ENCODE measurements around the gene KMO.

KMO gene

GRCh38 chr1:241532162-241532531 is at the start of gene KMO:
TSS of gene KMO (plus strand) at chr1:241532378. CDS start at chr1:241532445, 67 bp downstream.
- no peak for DNase-seq

GRCh38 chr1:241482761-241483250 is 49.4 kb upstream of the KMO start:
- peak; percentile 26 for DNase-seq

GRCh38 chr1:241485145-241485544 is 47.0 kb upstream of the KMO start:
- DNase-seq, result no peak

GRCh38 chr1:241485554-241485992 is 46.6 kb upstream of the KMO start:
- no peak for DNase-seq

- DNase-seq, result no peak
These were observed 43.4 kb upstream of the KMO start for GRCh38 chr1:241488739-241489138.

GRCh38 chr1:241495741-241496140 is 36.4 kb upstream of the KMO start:
- no peak for DNase-seq

GRCh38 chr1:241499910-241500309 is 32.3 kb upstream of the KMO start:
- DNase-seq, result peak; percentile 31

- DNase-seq, result no peak
These were observed 28.7 kb upstream of the KMO start for GRCh38 chr1:241503444-241503843.

- DNase-seq, result no peak
These were observed 24.9 kb upstream of the KMO start for GRCh38 chr1:241507189-241507863.

- DNase-seq, result no peak
These were observed 18.8 kb upstream of the KMO start for GRCh38 chr1:241513378-241513777.

GRCh38 chr1:241518476-241519307 is 13.5 kb upstream of the KMO start:
- no peak for DNase-seq

- peak; percentile 92 for DNase-seq
These were observed 12.7 kb upstream of the KMO start, which contains the start of gene FH for GRCh38 chr1:241519308-241520079. TSS of gene FH (minus strand) at chr1:241519755. CDS start at chr1:241519722, 33 bp downstream.

GRCh38 chr1:241520080-241520465 is 12.1 kb upstream of the KMO start:
- DNase-seq, result no peak

- DNase-seq, result no peak
These were observed 10.5 kb upstream of the KMO start for GRCh38 chr1:241521718-241522117.

GRCh38 chr1:241525026-241525425 is 7.2 kb upstream of the KMO start:
- no peak for DNase-seq

GRCh38 chr1:241527146-241527545 is 5.0 kb upstream of the KMO start:
- DNase-seq, result no peak

- DNase-seq, result peak; percentile 65
These were observed 700 bp upstream of the KMO start for GRCh38 chr1:241531195-241532161.

GRCh38 chr1:241532864-241533263 is 686 bp downstream of the KMO start:
- DNase-seq, result no peak

- no peak for DNase-seq
These were observed 1.3 kb downstream of the KMO start for GRCh38 chr1:241533326-241534115.

GRCh38 chr1:241536304-241536703 is 4.1 kb downstream of the KMO start:
- DNase-seq, result no peak

- DNase-seq, result no peak
These were observed 4.8 kb downstream of the KMO start for GRCh38 chr1:241536969-241537368.

Measured in amniotic stem cell (primary cell).